Glutamatergic neuron (in vitro differentiated cells): ENCODE data around the gene ELMO1. TPM values are rescaled to one million over a fixed set of nuclear protein-coding genes. Genes with fewer than 3 reads are reported as not detected.

Experiments used
- DNase-seq: peaks from one replicate; pipeline ENCODE4 v3.0.0; 2022
- H3K27ac Mint-ChIP-seq: one replicate; pipeline ENCODE4 v1.8.0; 2020; ENCODE audit warnings: mild to moderate bottlenecking, mixed read lengths, inconsistent platforms; ENCODE audit not compliant: unreplicated experiment
- H3K27me3 Mint-ChIP-seq: one replicate; pipeline ENCODE4 v1.8.0; 2020; ENCODE audit warnings: mild to moderate bottlenecking, moderate library complexity, mixed read lengths, inconsistent platforms; ENCODE audit not compliant: unreplicated experiment
- H3K36me3 Mint-ChIP-seq: one replicate; pipeline ENCODE4 v1.8.0; 2020; ENCODE audit warnings: mild to moderate bottlenecking, mixed read lengths, inconsistent platforms; ENCODE audit not compliant: unreplicated experiment
- H3K4me1 Mint-ChIP-seq: one replicate; pipeline ENCODE4 v1.8.0; 2020; ENCODE audit warnings: mild to moderate bottlenecking, low read depth, mixed read lengths, inconsistent platforms; ENCODE audit not compliant: unreplicated experiment
- H3K4me3 Mint-ChIP-seq: one replicate; pipeline ENCODE4 v1.8.0; 2020; ENCODE audit warnings: mild to moderate bottlenecking, mixed read lengths, inconsistent platforms; ENCODE audit not compliant: unreplicated experiment
- H3K9me3 Mint-ChIP-seq: one replicate; pipeline ENCODE4 v1.8.0; 2020; ENCODE audit warnings: mild to moderate bottlenecking, moderate library complexity, mixed read lengths, inconsistent platforms; ENCODE audit not compliant: unreplicated experiment
- CTCF ChIP-seq: fragments of 200-600 bp; sonication (generic); IDR thresholded peaks from one replicate; pipeline ENCODE4 v1.5.0; 2021; ENCODE audit not compliant: partially characterized antibody, unreplicated experiment
- total RNA-seq: library from RNA; stranded (reverse); fragmentation: NEBNext Ultra II Directional; extraction: Animal tissue kit (Norgen Biotek cat#: 25700); gene quantifications from one replicate; pipeline ENCODE4 v1.2.1, GENCODE V29; 2021; ENCODE audit not compliant: unreplicated experiment

Gene ELMO1
- total RNA-seq, 1 donor from 2014 or later: 5.5 TPM

GRCh38 chr7:37332243-37333016 lies 116.2 kb downstream of the ELMO1 start:
- DNase-seq: no peak
- H3K9me3 Mint-ChIP-seq: peaks cover 14% of the 10 kb centered on the region
- no peak overlapping the region for H3K27ac Mint-ChIP-seq
- no peak overlapping the region for H3K4me3 Mint-ChIP-seq
- peaks cover 11% of the 10 kb centered on the region for H3K4me1 Mint-ChIP-seq
- no peak for TF ChIP-seq CTCF
- H3K27me3 Mint-ChIP-seq: no peaks in the 10 kb centered on the region
- peaks cover 20% of the 10 kb centered on the region for H3K36me3 Mint-ChIP-seq

GRCh38 chr7:37330775-37331174 lies 117.9 kb downstream of the ELMO1 start:
- no peak for DNase-seq
- peaks cover 16% of the 10 kb centered on the region for H3K36me3 Mint-ChIP-seq
- peaks cover 14% of the 10 kb centered on the region for H3K4me1 Mint-ChIP-seq
- H3K27me3 Mint-ChIP-seq: no peaks in the 10 kb centered on the region
- H3K27ac Mint-ChIP-seq: no peak overlapping the region
- no peak for TF ChIP-seq CTCF
- no peak overlapping the region for H3K4me3 Mint-ChIP-seq
- H3K9me3 Mint-ChIP-seq: peaks cover 10% of the 10 kb centered on the region

GRCh38 chr7:37329940-37330339 lies 118.7 kb downstream of the ELMO1 start:
- H3K27me3 Mint-ChIP-seq: no peaks in the 10 kb centered on the region
- peaks cover 12% of the 10 kb centered on the region for H3K9me3 Mint-ChIP-seq
- H3K4me3 Mint-ChIP-seq: no peak overlapping the region
- peaks cover 22% of the 10 kb centered on the region for H3K4me1 Mint-ChIP-seq
- H3K27ac Mint-ChIP-seq: no peak overlapping the region
- H3K36me3 Mint-ChIP-seq: peaks cover 16% of the 10 kb centered on the region
- no peak for DNase-seq
- TF ChIP-seq CTCF: no peak

GRCh38 chr7:37327288-37327687 lies 121.4 kb downstream of the ELMO1 start:
- TF ChIP-seq CTCF: no peak
- Mint-ChIP-seq H3K27ac (no peak overlapping the region), H3K36me3 (peaks cover 16% of the 10 kb centered on the region), H3K27me3 (no peaks in the 10 kb centered on the region), H3K4me1 (peaks cover 29% of the 10 kb centered on the region), H3K4me3 (no peak overlapping the region), H3K9me3 (peaks cover 12% of the 10 kb centered on the region)
- DNase-seq: no peak

- Mint-ChIP-seq H3K4me1 (peaks cover 23% of the 10 kb centered on the region), H3K36me3 (no peaks in the 10 kb centered on the region), H3K9me3 (peaks cover 2% of the 10 kb centered on the region), H3K27me3 (no peaks in the 10 kb centered on the region), H3K4me3 (no peak overlapping the region), H3K27ac (peak overlapping the region; percentile 25)
- DNase-seq: peak; percentile 75
- TF ChIP-seq CTCF: no peak
Measured at GRCh38 chr7:37323966-37324365, 124.7 kb downstream of the ELMO1 start.
